ENCODE results near the gene EFTUD2.
"Not testable (repeated sequence)": the region's sequence is repeated elsewhere in the genome, so short reads cannot be mapped to it uniquely, and the experiment has no call there.

Gene EFTUD2

GRCh38 chr17:44899074-44899782 is at the start of gene EFTUD2:
TSS of gene EFTUD2 (minus strand) at chr17:44899445. CDS start at chr17:44894521, 4,924 bp downstream.
- peak; percentile 63 for DNase-seq (ENCODE audit: low read depth)

GRCh38 chr17:44948315-44948795 is 49.1 kb upstream of the EFTUD2 start:
- DNase-seq (ENCODE audit: low read depth), result no peak

DNA sequence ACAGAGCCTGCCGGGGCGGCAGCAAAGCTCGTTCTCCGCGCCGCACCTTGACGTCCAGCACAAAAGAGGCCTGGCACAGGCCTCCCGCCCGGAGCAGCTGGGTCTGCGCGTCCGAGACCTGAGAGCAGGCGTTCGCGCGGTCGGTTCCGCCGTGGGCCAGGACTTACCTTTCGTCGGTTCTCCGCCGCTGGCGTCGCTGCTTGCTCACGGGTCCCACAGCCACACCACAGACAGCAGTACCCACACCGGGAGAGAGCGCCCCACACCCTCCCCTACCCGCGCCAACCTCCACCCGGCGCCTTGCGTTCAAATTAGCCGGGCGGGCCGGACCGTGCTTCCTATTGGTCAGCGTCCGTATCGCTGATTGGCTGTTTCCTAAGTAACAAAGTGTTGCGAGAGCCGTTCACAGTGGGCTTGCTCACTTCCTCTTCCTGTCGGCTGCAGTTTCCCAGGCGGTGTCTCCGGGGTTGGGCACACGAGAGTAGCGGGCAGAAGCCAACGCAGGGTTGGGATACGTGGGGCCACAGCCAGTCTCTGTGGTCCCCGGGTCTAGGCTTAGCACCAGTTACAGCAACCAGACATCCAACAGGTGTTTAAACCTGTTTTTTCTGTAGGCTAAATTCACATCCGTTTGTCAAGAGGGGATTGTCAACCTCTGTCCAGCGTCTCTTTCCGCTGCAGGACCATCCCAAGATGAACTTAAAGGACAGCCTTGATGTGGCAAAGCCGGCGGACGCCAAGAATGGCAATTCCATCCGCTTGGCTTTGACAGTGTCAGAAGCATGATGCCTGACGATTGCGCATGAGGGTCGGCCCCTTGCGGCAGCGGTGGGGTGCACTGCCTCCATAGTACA is 48.4 kb upstream of the EFTUD2 start, which contains the start of gene KIF18B:
Gene KIF18B, minus strand, starts transcription at position 313 of the 854 bp plus-strand sequence. CDS start 11,429 bp downstream, outside the sequence.
- peak; percentile 85 for DNase-seq (ENCODE audit: low read depth)

GRCh38 chr17:44945652-44946051 is 46.4 kb upstream of the EFTUD2 start:
- DNase-seq (ENCODE audit: low read depth), result not testable (repeated sequence)

DNA sequence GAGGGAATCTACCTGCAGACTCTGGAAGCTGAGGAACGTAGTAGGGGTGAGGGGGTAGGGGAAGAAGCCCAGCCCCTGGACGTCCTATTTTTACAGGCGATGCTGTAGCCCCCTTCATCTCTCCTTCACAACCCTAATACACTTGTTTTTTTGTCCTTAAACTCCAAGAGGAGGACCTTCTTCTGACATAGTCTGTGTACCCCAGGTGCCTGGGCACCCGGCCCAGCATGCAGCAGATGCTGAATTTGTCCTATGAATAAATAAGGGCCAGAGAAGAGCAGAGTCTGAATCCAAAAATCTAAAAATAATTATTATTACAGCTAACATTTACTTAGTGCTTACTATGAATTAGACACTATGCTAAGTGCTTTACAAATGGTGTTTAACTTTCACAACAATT is 43.2 kb upstream of the EFTUD2 start:
- DNase-seq (ENCODE audit: low read depth), result no peak

DNA sequence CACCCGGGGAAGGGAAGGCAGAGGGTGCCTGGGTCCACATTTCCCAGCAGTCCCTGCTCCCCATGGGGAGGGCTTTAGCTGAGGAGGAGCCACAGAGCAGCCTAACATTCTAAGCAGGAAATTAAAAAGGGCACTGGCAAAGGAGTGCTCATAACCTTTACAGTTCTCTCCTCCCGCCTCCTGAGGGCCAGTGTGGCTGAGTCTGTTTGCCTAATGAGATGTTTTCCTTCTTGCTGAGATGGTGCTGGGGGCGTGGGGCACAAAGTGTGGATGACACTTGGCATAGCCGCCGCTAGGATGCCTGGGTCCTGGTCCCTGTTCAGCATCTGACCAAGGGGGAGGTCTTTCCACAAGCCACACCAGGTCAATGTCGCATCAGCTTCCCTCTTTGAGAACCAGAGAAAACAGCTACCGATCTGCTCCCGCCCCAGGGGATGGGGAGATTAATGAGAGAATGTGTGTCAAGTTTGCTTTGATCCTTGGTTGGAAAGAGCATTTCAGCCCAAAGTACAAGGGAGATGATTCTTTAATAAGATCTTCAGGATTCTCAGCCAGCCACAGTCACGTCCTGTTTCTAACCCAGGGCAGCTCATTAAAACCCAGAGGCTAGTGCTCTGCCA is 42.6 kb upstream of the EFTUD2 start:
- no peak for DNase-seq (ENCODE audit: low read depth)

DNA sequence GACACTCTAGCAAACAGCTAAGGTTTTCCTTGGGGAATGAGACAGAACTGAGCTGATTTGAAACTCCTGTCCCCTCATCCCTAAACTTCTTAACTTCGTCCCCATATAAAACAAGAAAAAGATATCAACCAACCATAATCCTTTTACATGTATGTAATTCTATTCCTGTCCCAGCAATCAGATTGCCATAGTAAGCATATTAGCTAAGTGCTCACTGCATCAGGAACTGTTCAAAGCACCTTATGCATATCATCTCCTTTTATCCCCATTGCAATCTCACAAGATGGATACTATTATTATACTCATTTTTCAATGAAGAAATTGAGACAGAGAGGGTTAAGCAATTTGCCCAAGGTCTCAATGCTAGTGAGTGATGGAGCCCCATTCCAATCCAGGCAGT is 41.5 kb upstream of the EFTUD2 start:
- no peak for DNase-seq (ENCODE audit: low read depth)

DNA sequence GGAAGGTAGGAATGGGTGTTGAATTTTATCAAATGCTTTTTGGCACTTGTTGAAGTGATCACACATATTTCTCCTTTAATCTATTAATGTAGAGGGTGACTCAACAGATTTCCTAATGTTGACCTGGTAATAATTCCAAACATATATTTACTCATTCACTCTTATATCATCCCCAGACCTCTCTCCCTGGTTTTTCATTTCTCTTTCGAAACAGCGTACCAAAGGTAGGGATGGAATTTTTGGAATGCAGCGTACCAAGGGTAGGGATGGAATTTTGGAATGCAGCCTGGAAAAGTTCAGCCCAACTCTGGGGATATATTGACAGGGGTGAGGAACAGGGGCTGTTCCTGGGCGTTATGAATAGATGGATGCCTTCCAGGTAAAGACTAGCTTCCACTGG is 41.1 kb upstream of the EFTUD2 start:
- peak; percentile 53 for DNase-seq (ENCODE audit: low read depth)

GRCh38 chr17:44935116-44935515 is 35.9 kb upstream of the EFTUD2 start:
- no peak for DNase-seq (ENCODE audit: low read depth)

GRCh38 chr17:44934745-44935105 is 35.5 kb upstream of the EFTUD2 start:
- DNase-seq (ENCODE audit: low read depth), result no peak

DNA sequence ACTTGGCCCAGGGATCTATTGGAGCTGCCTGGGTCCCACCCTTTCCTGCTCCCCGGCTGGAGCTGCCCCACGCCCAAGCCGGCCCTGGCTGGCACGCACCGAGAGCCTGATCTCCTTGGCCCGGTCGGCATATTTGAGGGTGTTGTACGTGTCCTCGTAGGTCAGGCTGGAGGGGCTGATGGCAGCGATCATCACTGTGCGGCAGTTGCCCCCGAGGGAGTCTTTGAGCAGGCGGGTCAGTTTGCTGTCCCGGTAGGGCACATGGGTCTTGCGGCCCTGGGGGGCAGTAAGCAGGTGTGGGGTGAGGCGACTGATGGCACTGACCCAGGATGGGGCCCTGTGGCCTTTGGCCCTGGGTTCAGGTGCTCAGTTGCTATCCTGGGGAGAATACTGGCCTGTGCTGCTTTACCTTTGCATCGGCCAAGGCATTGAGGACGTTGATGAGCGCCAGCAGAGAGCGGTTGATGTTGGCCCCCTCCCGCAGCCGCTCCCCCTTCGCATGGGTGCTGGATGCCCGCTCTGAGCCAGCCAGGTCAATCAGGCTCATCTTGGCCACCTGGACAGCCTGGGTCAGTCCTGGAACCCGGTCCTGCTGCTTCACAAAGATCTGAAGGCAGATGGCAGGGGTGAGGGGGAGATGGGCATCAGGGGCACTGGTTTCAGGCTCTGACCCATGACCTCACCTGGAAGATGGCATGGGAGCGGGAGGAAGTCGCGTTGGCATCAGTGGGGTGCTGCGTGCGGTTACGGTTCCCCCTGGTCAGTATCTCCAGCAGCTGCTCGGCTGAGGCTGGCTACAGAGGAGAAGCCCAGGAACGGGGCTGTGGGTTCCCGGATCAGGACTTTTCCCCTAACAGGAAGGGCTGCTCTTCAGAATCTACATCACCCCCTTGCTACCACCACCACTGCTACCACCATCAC is 34.8 kb upstream of the EFTUD2 start:
- DNase-seq (ENCODE audit: low read depth), result no peak

GRCh38 chr17:44932787-44933097 is 33.5 kb upstream of the EFTUD2 start:
- DNase-seq (ENCODE audit: low read depth), result no peak

- no peak for DNase-seq (ENCODE audit: low read depth)
Measured at GRCh38 chr17:44932096-44932786, 33.0 kb upstream of the EFTUD2 start.

GRCh38 chr17:44931376-44931775 is 32.1 kb upstream of the EFTUD2 start:
- DNase-seq (ENCODE audit: low read depth), result no peak

DNA sequence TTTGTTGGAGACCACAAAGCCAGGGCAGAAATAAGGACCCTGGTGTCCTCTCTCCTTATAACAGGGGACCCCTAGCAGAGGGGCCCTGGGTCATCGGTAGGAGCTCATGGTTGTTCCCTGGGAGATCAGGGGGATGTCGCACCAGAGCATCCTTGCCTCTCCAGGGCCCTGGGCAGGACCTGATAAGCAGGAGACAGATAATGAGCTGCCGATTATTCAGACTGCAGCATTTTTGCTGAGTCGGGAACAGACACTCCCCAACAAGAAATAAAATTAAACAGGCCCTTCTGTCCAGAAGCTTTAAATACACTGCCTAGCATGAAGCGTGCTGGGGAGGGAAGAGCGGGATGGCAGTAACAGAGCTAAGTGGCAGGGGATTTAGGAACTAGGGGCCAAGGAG is 31.4 kb upstream of the EFTUD2 start:
- DNase-seq (ENCODE audit: low read depth), result no peak

- no peak for DNase-seq (ENCODE audit: low read depth)
Measured at GRCh38 chr17:44928950-44929720, 29.9 kb upstream of the EFTUD2 start.

- DNase-seq (ENCODE audit: low read depth), result no peak
Measured at GRCh38 chr17:44928136-44928535, 28.9 kb upstream of the EFTUD2 start.

DNA sequence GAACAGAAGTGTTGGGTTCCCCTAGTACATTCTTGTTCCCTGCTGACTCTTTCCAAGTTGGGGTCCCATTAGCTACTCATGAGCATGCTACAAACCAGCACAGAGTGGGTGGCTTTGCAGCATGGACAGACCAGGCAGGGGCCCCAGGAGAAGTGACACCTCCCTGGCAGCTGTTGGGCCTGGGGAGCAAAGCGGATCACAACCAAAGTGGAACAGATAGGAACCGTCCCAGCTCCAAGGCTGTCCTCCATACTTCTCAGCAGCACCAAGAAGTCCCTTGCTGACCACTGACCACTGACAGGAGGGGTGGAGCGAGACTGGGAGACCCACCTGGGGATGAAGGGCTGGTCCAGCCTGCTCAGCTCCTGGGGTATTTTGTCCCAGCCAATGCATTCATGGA is 28.5 kb upstream of the EFTUD2 start:
- DNase-seq (ENCODE audit: low read depth), result no peak

GRCh38 chr17:44926821-44927525 is 27.7 kb upstream of the EFTUD2 start:
- DNase-seq (ENCODE audit: low read depth), result no peak

Data from HS-5 (cell line).